C1 segment of cervical spinal cord (tissue), 14 donors: ENCODE data around the gene OR52J3.
"Not testable (repeated sequence)": the region's sequence is repeated elsewhere in the genome, so short reads cannot be mapped to it uniquely, and the experiment has no call there.

ENCODE experiments used
- DNase-seq, 14 donors: peaks; one replicate each; lab custom pipeline; 2025; lab: John Stamatoyannopoulos, UW

OR52J3 gene

DNA sequence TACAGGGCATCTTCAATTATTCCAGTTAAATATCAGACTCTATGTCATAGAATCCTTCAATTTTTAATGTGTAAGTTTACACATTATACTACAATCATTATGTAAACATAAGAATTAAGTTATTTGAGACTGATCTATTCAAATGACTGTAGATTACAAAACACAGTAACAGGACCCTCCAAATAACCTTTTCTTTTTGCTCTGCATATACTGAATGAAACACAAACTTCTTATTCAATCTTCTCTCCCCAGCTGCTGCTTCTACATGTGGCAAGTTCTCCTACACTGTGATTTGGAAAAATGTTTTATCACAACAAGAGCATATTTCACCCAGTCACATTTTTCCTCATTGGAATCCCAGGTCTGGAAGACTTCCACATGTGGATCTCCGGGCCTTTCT is at the start of gene OR52J3:
OR52J3 (plus strand) TSS at position 301 of the 400 bp plus-strand sequence; CDS start at position 301, 0 bp downstream.
- no peak for DNase-seq

DNA sequence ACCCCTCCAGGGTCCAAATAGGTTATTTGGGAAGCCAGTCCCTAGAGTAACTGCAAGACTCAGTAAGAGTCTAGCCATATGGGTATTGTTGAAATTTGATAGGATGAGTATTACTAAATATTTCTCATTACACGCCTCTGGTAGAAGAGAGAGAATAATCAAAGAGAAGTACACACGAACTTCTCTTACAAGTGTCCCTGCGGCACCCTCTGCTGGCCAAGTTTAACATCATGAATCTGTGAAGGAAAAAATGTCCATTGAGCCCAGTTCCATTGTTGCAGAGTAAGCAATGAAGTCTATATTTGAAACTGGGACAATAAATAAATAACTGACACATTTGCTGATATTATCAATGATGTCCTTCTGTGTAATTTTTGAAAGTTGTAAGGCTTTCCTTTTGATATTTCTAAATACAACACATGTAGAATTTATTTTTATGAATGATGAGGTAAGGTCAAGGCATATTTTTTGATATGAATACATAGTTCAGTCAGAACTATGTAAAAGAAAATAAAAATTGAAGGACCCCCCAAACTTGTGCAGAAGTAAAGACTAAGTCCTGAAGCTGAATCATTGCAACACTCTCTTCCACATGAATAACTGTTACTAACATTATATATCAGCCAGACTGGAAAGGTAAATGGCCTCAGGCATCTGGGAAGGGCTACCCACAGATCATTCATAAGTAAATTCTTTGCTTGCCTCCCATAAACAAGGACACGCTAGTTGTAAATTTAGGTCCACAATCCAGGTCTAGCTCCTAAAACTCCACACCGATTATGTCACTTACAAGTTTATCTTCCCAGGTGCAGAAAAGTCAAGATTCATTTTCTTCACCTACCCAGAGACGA is 41.7 kb upstream of the OR52J3 start:
- DNase-seq: peak in 5 of 14 donors; percentile 0 to 15 (median 2)

DNA sequence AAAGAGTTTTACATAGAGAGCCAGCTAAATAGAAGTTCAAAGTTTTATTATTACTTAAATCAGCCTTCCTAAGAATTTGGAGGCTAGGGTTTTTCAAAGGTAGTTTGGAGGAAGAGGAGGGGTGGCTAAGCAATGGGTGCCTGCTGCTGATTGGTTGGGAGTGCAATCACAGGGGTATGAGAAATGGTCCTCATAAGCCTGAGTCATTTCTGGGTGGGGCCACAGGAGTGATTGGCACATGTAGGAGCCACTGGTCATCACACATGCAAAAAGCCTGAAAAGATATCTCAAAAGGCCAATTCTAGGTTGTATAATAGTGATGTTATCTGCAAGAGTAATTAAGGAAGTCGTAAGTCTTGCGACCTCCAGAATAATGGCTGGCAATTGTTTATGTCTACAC is 38.8 kb upstream of the OR52J3 start:
- DNase-seq: no peak

DNA sequence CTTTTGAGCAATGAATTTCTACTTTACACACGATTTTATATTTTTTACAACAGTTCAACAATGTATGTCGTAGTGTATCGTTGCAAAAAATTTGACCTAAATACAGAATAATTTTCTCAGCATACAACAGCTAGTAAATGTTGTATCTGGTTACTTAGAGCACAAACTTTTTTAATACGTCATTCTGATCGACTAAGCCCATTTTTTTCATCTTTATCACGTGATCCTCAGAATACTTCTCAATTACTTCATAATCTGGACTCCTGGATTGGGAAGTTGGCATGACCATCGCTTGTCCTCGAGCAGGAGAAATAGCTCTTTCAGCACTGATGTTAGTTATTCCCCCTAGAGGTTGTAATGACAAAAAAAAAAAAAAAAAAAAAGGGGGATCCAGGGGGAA is 35.1 kb upstream of the OR52J3 start:
- DNase-seq: no peak

DNA sequence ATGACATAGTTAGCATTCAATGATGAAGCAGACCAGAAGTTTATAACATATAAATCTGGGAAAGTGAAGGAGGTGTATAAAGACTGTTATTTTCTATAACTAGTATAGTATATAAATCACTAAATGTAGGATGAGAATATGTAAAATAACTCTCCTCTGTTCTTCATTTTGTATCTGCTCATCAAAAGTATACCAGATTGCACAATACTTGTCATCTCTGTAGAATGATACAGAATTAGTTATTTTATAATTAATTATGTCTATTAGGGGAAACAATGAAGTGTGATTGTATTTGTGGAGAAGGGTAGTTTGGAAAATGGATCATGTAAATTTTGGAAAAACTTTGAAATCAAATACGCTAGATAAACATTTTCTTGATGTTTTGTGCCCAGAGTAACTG is 33.3 kb upstream of the OR52J3 start:
- DNase-seq: no peak

DNA sequence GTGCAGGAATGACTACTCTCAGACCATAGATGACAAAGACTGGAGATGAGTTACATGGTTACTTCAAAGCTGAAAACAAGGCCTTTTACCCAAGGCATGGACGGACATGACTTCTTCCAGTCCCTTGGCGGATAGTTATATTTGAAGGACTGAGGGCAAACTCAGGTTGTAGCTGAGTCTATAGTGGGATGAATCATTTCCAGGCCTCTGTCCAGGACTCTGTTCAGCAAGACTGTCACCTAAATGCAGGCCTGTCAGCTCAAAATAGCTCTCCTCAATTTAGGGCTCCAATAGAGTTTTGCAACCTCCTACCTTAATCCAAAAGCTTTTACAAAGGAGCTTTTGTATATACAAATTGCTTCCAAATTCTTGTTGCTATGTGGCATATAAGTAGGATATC is 24.3 kb upstream of the OR52J3 start:
- DNase-seq: no peak

DNA sequence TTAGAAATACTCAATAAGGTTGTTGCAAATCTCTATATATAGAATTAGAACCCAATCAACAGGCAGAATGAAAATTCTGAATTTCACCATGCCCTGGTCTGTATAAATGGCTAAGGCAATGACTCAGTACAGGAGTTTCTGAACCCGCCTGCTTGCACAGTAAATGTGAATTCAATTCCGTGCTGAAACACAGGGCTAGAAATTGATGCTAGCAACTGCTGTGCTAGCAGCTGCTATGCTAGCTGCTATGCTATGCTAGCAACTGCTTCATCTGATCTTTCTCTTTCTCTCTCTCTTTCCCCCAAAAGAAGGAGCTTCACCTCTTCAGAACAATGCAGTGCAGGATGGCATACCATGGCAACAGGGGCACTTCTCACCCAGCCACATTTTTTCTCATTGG is 9.7 kb upstream of the OR52J3 start:
- peak in 1 of 14 donors; percentile 72 for DNase-seq

DNA sequence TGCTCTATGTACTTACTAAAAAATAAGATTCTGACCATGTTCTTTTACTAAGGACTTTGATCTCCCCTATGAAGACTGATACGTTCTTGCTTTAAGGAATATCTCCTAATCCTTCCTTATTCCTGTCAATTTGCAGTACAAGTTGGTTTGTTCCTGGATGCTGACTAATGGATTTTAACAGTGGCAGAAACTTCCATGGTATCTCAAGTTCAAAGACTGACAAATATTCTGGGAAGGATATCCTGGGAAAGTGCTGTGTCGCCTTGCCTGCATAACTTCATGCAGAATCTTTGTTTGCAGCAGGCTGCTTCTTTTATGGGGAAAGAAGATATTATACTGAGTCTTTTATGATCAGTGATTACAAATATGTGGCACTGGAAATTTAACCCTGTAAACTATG is 8.4 kb upstream of the OR52J3 start:
- no peak for DNase-seq

DNA sequence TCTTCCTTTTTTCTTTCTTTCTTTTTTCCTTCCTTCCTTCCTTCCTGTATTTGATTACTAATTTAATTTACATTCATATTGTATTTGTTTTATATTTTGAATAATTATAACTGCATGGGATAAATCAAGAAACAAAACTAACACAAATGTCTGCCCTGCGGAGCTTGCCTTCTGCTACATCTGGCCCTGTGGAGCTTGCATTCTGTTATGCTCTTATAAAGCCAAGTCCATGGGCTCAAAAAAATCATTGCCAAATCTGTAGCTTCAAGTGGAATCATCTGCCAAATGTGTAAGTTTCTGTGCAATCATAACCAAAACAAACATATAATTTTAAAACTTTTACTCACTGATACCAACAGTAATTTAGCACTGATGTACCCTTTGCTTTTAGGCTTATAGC is 8.0 kb upstream of the OR52J3 start:
- peak in 1 of 14 donors; percentile 85 for DNase-seq

DNA sequence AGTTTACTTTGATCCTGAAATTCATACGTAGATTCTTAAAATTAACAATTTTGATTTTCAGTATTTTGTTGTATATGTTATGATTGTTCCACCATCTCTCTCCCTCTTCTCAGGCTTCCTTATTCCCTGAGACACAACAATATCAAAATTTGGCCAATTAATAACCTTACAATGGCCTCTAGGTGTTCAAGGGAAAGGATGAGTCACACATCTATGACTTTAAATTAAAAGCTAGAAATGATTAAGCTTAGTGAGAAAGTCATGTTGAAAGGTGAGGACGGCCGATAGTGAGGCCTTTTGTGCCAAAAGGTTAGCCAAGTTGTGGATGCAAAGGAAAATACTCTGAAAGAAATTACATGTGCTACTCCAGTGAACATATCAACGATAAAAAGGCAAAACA is 5.5 kb upstream of the OR52J3 start:
- no peak for DNase-seq

DNA sequence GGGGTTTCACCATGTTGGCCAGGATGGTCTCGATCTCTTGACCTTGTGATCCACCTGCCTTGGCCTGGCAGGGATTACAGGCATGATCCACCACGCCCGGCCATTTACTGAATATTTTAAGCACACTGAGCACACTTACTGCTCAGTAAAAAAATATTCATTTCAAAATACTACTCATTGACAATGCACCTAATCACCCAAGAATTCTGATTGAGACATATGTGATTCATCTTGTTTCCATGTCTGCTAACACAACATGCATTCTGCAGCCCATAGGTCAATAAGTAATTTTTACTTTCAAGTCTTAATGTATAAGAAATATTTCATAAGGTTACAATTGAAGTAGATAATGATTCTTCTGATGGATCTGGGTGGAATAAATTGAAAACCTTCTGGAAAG is 4.2 kb upstream of the OR52J3 start:
- no peak for DNase-seq

DNA sequence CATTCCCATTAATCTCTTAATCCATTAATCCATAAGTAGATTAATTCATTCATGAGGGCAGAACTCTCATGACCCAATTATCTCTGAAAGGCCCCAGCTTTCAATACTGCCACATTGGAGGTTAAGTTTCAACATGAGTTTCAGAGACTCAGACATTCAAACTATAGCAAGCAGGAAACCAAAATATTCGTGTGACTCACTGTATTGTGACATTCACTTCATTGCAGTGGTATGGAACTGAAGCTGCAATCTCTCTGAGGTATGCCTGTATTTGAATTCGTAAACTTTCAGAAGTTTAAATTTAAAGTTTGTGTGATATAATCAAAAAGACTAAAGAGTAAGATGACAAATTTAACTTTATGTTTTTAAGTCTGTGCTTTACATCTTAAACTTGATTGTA is 2.9 kb upstream of the OR52J3 start:
- no peak for DNase-seq

DNA sequence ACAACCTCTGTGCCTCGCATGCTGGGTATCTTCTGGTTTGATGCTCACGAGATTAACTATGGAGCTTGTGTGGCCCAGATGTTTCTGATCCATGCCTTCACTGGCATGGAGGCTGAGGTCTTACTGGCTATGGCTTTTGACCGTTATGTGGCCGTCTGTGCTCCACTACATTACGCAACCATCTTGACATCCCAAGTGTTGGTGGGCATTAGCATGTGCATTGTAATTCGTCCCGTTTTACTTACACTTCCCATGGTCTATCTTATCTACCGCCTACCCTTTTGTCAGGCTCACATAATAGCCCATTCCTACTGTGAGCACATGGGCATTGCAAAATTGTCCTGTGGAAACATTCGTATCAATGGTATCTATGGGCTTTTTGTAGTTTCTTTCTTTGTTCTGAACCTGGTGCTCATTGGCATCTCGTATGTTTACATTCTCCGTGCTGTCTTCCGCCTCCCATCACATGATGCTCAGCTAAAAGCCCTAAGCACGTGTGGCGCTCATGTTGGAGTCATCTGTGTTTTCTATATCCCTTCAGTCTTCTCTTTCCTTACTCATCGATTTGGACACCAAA is 516 bp downstream of the OR52J3 start:
- DNase-seq: no peak

DNA sequence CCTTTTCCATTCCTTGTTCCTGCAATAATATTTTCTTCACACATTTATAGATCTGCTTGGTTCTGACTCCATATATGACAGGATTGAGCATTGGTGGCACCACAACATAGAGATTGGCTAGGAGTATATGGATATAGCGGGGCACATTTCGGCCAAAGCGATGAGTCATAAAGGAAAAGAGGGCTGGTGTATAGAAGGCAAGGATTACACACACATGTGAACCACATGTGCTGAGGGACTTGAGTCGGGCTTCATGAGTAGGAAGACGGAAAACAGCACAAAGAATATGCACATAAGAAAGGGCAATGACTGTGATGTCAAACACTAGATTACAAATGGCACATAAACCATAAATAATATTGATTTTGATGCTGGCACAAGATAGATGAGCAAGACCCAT is 12.4 kb downstream of the OR52J3 start:
- DNase-seq: not testable (repeated sequence)

DNA sequence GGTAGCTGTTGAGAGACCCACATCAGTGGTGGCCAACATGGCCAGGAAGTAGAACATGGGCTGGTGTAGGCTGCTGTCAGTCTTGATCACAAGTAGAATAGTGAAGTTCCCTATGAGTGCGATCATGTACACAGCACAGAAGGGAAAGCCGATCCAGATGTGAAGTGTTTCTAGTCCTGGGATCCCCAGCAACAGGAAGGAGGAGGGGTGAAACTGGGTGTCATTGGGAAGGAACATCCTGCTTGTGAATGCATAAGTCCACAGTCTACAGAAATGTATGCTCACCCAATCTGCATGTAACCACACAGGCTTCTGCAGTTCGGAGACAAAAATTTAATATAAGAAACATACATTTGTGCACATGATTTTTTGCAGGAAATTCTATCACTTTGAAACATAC is 13.1 kb downstream of the OR52J3 start, which contains the start of gene OR52E2:
OR52E2 (minus strand) TSS at position 237 of the 400 bp plus-strand sequence; CDS start at position 237, 0 bp downstream.
- no peak for DNase-seq

DNA sequence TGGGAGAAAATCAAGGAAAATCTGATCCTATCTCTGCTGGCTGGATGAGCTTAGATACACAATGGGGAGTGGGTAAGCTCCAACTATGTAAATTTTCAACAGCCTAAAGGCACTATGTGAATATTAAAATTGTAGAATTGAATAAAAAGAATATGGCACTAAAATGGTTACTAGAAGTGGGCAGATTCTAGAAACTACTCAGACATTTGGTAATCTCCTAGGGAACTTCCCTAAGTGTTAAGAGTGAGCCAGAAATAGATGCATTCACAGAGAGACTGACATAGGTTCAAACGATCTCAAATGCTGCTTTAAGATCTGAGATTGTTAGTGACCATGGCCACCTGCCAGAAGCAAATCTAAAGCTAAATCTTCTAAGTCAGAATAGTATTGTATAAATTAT is 18.7 kb downstream of the OR52J3 start:
- no peak for DNase-seq

DNA sequence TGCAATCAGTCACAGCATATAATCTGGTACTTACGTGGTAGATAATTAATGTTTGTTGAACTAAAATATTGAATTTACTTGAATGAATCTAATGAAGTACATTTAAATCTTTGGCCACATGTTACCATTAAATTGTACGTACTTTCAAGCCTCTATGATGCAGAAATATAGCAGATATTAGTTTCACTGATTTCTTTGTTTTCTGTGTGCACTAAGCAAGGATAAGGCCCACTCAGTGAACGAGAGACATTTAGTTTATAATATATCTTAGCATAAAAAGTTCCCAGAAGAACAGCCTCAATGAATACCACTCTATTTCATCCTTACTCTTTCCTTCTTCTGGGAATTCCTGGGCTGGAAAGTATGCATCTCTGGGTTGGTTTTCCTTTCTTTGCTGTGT is 22.9 kb downstream of the OR52J3 start, which contains the start of gene OR52E1:
OR52E1 (plus strand) TSS at position 301 of the 400 bp plus-strand sequence.
- DNase-seq: no peak

DNA sequence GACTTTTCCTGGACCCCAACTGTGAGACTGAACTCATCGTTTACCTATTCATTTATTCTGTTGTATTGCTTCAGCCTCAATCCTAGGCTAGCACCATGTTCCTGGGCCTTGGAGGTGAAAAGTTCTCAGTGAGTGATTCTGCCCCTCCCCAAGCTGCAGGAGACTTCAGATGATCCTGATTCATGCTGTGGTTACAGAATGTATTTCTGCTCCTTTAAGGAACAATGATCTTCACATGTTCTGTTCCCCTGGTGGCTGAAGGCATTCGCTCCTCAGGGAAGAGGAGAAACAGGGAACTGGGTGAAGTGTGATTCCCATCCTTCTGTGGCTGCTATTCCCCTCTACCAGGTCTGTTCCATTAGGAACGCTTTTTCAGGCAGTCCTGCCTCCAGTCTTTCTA is 25.5 kb downstream of the OR52J3 start:
- no peak for DNase-seq

DNA sequence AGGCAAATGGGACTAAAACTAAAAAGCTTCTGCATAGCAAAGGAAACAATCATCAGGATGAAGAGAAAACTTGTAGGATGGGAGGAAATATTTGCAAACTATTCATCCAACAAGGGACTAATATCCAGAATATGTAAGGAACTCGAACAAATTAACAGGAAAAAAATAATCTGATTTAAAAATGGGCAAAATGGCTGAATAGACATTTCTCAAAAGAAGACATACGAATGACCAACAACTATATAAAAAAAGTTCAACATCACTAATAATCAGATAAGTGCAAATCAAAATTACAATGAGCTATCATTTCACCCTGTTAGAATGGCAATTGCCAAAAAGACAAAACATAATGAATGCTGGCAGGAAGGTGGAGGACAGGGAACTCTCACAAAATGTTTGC is 35.1 kb downstream of the OR52J3 start:
- DNase-seq: no peak

DNA sequence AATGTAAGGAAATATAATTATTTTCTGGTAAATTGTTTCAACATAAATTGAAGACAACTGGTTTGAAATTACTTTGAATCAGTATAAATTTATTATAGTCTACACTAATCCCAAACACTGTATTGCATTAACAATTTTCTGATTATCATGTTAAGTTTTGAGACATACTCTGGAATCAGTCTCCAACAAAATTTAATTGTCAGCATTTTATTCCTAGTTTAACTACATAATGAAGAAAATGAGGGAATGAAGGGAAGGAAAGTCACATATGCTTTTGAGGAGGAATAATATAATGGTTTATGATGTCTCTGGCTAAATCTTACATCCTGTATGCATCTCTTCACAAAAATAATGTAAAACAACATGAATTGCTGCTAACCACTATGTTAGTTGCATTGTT is 37.3 kb downstream of the OR52J3 start:
- DNase-seq: no peak

DNA sequence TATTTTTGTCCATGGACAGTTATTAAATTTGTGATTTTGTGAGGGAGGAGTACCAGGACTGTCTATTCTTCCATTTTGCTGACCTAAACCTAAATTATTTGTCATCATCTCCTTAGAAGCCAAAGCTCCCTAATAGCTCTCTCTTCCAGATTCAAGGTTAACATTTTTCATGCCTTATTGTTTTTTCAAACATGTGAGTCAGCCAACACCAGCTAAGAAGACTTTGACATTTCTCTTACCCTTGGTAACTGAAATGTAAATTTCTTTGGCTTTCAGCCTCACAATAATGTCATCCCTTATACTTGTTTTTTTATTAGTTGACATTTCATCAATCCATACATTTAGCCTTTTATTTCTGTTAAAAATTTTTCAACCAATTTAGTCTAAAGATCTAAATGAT is 42.2 kb downstream of the OR52J3 start:
- no peak for DNase-seq

DNA sequence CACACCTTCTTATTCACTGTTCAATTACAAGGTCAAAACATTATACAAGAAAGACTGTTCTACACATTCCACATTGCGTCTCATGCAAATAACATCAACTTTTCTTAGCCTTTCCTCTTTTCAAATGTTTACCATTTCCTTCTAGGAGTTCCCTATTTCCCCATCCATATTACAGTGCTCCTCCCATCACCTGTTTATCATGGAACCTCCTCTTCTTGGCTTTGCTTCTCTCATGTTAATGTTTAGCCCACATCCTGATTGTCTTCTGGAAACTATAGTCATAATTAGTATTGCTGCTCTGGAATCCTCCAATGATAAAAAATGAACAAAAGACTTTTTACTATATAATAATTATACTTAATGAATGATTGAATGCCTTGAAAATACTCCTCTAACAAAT is 44.3 kb downstream of the OR52J3 start:
- no peak for DNase-seq
